SH-SY5Y (cell line): ENCODE measurements around the gene ROR2.

Source experiments
- GATA2 ChIP-seq: IDR thresholded peaks from 2 replicates; pipeline ENCODE4 v1.6.1; 2011; ENCODE audit warnings: mild to moderate bottlenecking, low read depth, low read length
- GATA3 ChIP-seq: IDR thresholded peaks from 2 replicates; pipeline ENCODE4 v1.6.1; 2011; ENCODE audit warnings: low read depth, mild to moderate bottlenecking, low read length, moderate library complexity

DNA sequence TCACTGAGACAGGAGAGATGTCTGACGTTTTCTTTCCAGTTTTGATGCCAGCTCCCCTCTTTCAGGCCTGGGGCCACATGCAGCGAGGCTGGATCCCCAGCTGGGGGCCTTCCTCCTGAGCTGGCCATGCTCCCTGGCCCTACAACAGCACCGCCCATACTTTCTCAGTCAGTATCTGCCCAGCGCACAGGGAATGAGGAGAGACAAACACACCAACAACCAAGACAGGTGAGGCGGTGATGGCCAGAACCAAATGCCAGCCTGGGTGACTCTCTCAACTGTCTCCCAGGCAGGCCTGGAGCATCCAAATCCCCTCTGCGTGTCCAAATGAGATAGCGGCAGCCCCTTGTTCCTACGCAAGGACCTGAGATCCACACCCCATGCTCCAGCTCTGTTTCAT is 109.6 kb downstream of the ROR2 start:
- no peak for TF ChIP-seq GATA2
- no peak for TF ChIP-seq GATA3
